Natural killer cell (primary cell): ENCODE measurements around the gene NKX1-1. TPM values are rescaled to one million over a fixed set of nuclear protein-coding genes. Genes with fewer than 3 reads are reported as not detected.

Experiments
- ATAC-seq, 3 donors: fragments of 150-1000 bp in 2 of 3; fragments of 200-7000 bp in 1 of 3; cut with Tn5 transposase; 1 replicate in 1 of 3; 2 replicates in 2 of 3; pipeline ENCODE4 v1.10.0; 2021; ENCODE audit warnings: mild to moderate bottlenecking in 2 of 3, moderate library complexity in 2 of 3
- DNase-seq, 2 donors: peaks; one replicate each; pipeline versions ENCODE4 v3.0.0 to v3.0.0-alpha.2; 2013 to 2021; ENCODE audit warnings: mixed read lengths in 1 of 2
- H3K27ac ChIP-seq: one replicate; pipeline ENCODE4 v1.5.1; 2013; ENCODE audit warnings: mild to moderate bottlenecking, low read length
- H3K27me3 ChIP-seq: one replicate; pipeline ENCODE4 v1.6.1; 2013; ENCODE audit warnings: low read length; ENCODE audit not compliant: control insufficient read depth, insufficient read depth
- H3K36me3 ChIP-seq: one replicate; pipeline ENCODE4 v1.6.1; 2013; ENCODE audit warnings: low read length; ENCODE audit not compliant: control insufficient read depth, insufficient read depth
- H3K4me1 ChIP-seq: one replicate; pipeline ENCODE4 v1.6.1; 2013; ENCODE audit warnings: low read length; ENCODE audit not compliant: control insufficient read depth, insufficient read depth
- H3K4me3 ChIP-seq: one replicate; pipeline ENCODE4 v1.5.1; 2013; ENCODE audit warnings: low read length
- H3K9me3 ChIP-seq: one replicate; pipeline ENCODE4 v1.6.1; 2013; ENCODE audit warnings: low read length; ENCODE audit not compliant: control insufficient read depth, insufficient read depth
- H3K27ac Mint-ChIP-seq, 2 donors: one replicate each; pipeline ENCODE4 v1.8.0; 2022; ENCODE audit warnings: mild to moderate bottlenecking in 2 of 2, mixed read lengths in 2 of 2, moderate library complexity in 1 of 2
- H3K27me3 Mint-ChIP-seq, 2 donors: one replicate each; pipeline ENCODE4 v1.8.0; 2022; ENCODE audit warnings: low read depth in 2 of 2, mixed read lengths in 2 of 2
- H3K36me3 Mint-ChIP-seq: one replicate; pipeline ENCODE4 v1.8.0; 2022; ENCODE audit warnings: mixed read lengths
- H3K4me1 Mint-ChIP-seq, 2 donors: one replicate each; pipeline ENCODE4 v1.8.0; 2022; ENCODE audit warnings: mixed read lengths in 2 of 2
- H3K4me3 Mint-ChIP-seq: one replicate; pipeline ENCODE4 v1.8.0; 2022; ENCODE audit warnings: mild to moderate bottlenecking, moderate library complexity, mixed read lengths
- H3K9me3 Mint-ChIP-seq, 2 donors: one replicate each; pipeline ENCODE4 v1.8.0; 2022; ENCODE audit warnings: mixed read lengths in 2 of 2
- CTCF ChIP-seq: fragments of 200-600 bp; IDR thresholded peaks from one replicate; pipeline ENCODE4 v1.8.0; 2022; ENCODE audit warnings: antibody characterized with exemption
- WGBS: methylation state at CpG from one replicate; pipeline ENCODE4 v1.1.7; 2013; ENCODE audit warnings: missing lambda C conversion rate; ENCODE audit not compliant: insufficient coverage; 5-methylcytosine and 5-hydroxymethylcytosine counted together
- intact Hi-C: fragments of 100-400 bp; cut with micrococcal nuclease; formaldehyde crosslinking; loops from one replicate; pipeline ENCODE4 v1.14.2; 2022
- total RNA-seq, 4 donors: library from RNA; stranded (reverse); fragments of 120-200 nt in 1 of 4; gene quantifications; one replicate each; pipeline versions ENCODE4 v1.2.3 to v1.2.4, GENCODE V29; 2013 to 2022

The NKX1-1 gene
- total RNA-seq, 3 donors from 2014 or later (not counting 1 experiment from before 2014, with no cell fraction given): not detected

GRCh38 chr4:1368421-1369090 is 37.7 kb downstream of the NKX1-1 start:
- H3K4me3 ChIP-seq: no peak overlapping the region
- Mint-ChIP-seq H3K27me3 (no peaks in the 10 kb centered on the region), H3K27ac (no peak overlapping the region), H3K4me1 (peaks cover 4% of the 10 kb centered on the region in 2 donors), H3K36me3 (no peaks in the 10 kb centered on the region), H3K9me3 (no peaks in the 10 kb centered on the region), H3K4me3 (no peak overlapping the region)
- no peaks in the 10 kb centered on the region for H3K27me3 ChIP-seq
- 96% methylated on average over 24 of the region's 24 CpGs for WGBS
- DNase-seq (no peak), ATAC-seq (peak in 1 of 3 donors; percentile 18)
- H3K9me3 ChIP-seq: no peaks in the 10 kb centered on the region
- H3K27ac ChIP-seq: no peak overlapping the region
- H3K4me1 ChIP-seq: no peaks in the 10 kb centered on the region
- intact Hi-C loops: no loop called here
- peaks cover 9% of the 10 kb centered on the region for H3K36me3 ChIP-seq
- no peak for TF ChIP-seq CTCF

GRCh38 chr4:1367936-1368289 is 38.3 kb downstream of the NKX1-1 start:
- Mint-ChIP-seq H3K9me3 (no peaks in the 10 kb centered on the region), H3K36me3 (no peaks in the 10 kb centered on the region), H3K27ac (no peak overlapping the region), H3K4me3 (no peak overlapping the region), H3K4me1 (peaks cover 2 to 3% of the 10 kb centered on the region in 2 donors), H3K27me3 (no peaks in the 10 kb centered on the region)
- H3K27me3 ChIP-seq: no peaks in the 10 kb centered on the region
- DNase-seq (no peak), ATAC-seq (no peak)
- no peak overlapping the region for H3K27ac ChIP-seq
- H3K36me3 ChIP-seq: peaks cover 9% of the 10 kb centered on the region
- H3K4me3 ChIP-seq: no peak overlapping the region
- 96% methylated on average over 10 of the region's 10 CpGs for WGBS
- no peaks in the 10 kb centered on the region for H3K9me3 ChIP-seq
- TF ChIP-seq CTCF: no peak
- H3K4me1 ChIP-seq: no peaks in the 10 kb centered on the region
- intact Hi-C loops: no loop called here

GRCh38 chr4:1367230-1367935 is 38.9 kb downstream of the NKX1-1 start:
- H3K4me1 ChIP-seq: no peaks in the 10 kb centered on the region
- no peak for DNase-seq
- WGBS: 94% methylated on average over 17 of the region's 17 CpGs
- no peak overlapping the region for H3K4me3 ChIP-seq
- H3K27me3 Mint-ChIP-seq: no peaks in the 10 kb centered on the region
- H3K4me1 Mint-ChIP-seq: no peaks in the 10 kb centered on the region
- no peak overlapping the region for H3K27ac Mint-ChIP-seq
- no peaks in the 10 kb centered on the region for H3K9me3 Mint-ChIP-seq
- H3K36me3 ChIP-seq: peaks cover 9% of the 10 kb centered on the region
- H3K4me3 Mint-ChIP-seq: no peak overlapping the region
- no peaks in the 10 kb centered on the region for H3K27me3 ChIP-seq
- H3K9me3 ChIP-seq: no peaks in the 10 kb centered on the region
- H3K27ac ChIP-seq: no peak overlapping the region
- intact Hi-C loops: no loop called here
- no peak for ATAC-seq
- TF ChIP-seq CTCF: no peak
- no peaks in the 10 kb centered on the region for H3K36me3 Mint-ChIP-seq
